OCI-M1 (cell line): ENCODE data around the gene HOXA2.

Source experiments
- DNase-seq: peaks from one replicate; lab custom pipeline; 2025; lab: John Stamatoyannopoulos, UW

HOXA2 gene

GRCh38 chr7:27078616-27079233, 23.8 kb downstream of the HOXA2 start:
- DNase-seq: no peak

- no peak for DNase-seq
These were observed 29.4 kb downstream of the HOXA2 start for GRCh38 chr7:27073076-27073475.

DNA sequence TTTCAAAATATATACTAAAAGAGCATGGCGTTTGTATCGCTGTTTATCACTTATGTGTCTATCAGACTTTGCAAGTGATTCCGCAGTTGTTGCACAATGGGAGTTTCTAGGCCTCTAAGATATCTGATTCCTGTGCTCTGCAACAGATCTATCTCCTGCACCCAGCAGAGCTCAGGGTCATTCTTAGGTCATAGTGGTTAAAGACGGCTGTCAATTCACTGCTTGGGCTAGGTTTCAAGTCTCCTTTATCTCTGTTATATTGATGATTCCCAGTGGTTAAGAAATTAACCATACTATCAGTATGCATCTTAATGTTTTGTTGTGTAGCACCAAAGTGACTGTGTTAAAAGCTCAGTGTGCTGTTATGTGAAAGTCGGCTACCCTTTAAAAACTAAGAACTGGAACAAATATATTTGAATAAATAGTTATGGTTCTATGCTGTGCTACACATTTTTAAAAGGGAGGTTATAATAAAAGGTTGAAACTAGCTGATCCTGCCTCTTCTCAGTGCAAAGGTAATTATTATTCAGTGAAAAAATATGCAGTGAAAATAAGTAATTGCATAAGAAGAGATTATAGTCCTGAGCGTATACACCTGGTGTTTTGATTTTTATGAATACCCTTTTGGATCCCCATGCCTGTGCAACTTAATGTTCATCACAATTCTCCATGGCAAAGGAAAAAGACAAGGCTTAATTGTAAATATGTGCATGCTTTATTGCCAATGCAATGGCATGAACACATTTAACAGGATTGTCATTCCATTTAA, 30.7 kb downstream of the HOXA2 start:
- peak; percentile 90 for DNase-seq

GRCh38 chr7:27068259-27068658, 34.2 kb downstream of the HOXA2 start:
- no peak for DNase-seq

DNA sequence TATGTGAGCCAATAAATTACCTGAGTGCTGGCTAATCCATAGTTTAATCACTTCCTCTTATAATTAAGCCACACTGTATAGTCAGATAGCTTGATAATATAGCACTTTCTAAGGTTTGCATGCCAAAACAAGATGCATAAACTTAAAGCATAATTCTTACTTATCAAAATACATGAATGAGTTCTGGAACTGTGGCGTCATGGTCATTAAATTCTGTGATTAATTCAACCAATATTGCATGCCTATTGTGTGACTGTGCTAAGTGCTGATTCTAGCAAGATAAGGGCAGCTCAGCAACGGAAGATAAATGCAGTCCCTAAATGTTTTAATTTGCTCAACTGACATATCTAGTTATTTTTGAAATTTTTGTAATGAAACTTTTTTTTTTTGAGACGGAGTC, 36.3 kb downstream of the HOXA2 start:
- DNase-seq: no peak

DNA sequence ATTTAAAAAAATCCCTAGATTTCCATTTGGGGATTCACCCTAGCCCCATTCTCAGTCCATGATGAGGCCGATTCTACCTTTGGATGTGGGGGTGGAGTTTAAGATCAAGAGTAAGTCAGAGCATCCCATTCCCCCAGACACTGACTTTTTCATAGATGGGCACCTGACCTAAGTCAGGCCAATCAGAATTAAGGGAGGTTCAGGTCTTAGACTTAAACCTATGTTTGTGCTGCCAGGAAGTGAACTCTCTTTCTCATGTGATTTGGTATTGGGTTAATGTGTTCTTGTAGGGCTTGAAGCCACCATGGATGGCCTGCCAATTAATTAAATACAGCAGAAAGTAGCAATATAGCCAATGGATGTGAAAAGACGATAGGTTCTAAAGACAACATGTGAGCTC, 36.8 kb downstream of the HOXA2 start:
- DNase-seq: no peak

- no peak for DNase-seq
These were observed 37.8 kb downstream of the HOXA2 start for GRCh38 chr7:27064661-27065060.

DNA sequence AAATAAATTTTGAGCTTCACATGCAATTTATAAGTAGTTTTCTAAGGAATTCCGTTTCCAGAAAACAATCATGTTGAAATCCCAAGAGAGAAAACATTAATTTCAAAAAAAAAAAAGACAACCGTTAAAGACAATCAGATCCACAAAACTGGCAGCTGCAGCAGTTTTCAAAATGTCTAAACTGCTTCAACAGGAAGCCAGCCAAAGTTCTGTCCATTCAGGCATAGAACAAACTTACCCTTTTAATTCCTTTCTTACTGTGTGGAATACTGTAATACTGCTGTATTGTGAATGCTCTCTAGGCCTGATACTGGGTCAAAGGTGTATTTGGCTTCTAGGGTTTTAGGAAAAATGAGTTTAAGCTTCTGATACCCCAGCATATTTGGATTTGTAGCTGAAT, 38.3 kb downstream of the HOXA2 start:
- no peak for DNase-seq

DNA sequence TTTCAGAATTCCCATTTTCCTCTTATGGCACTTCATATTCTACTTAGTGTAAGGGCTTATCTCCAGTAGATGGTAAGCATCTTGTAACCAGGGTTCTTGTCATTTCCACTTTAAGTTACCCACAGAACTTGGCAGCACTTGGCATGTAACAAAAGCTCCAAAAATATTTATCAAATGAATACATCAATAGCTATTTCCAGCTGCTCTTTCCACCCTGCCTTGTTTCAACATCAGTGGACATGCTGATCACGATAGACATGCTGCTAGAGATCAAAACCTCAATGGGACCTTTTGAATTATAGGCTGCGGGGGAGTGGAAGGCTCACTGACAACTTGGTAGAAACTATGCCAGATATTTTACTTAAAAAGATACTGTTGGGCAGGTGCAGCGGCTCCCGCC, 39.5 kb downstream of the HOXA2 start:
- no peak for DNase-seq

DNA sequence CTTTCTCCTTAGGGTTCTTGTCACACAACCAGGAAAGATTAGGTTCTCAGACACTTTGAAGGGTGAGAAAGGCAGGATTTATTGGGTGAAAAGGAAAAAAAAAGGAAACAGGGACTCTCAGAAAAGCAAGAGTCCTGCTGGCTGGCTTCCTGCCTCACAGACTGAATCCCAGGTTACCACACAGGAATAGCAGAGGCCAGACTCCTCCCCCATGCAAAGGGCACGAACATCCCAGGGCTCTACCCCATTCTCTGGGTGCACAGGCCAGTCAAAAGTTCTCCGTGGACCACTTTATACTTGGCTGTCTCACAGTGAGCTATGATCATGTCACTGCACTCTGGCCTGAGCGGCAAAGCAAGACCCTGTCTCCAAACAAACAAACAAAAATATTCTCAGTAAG, 49.3 kb downstream of the HOXA2 start:
- no peak for DNase-seq

DNA sequence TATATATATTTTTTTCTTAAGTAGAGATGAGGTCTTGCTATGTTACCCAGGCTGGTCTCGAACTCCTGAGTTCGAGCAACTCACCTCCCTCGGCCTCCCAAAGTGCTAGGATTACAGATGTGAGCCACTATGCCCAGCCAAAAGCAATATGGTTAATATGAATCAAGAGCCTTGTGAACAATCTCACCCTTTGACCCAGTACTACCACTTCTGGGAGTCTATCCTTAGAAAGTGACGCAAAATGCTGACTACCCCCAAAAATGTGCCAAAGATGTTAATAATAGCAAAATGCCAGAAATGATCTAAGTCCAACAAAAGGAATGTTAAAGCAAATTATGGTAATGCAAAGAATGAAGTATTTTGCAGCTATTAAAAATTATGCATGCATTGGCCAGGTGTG, 51.0 kb downstream of the HOXA2 start:
- no peak for DNase-seq
